ENCODE measurements around the gene BBS7.

The BBS7 gene

GRCh38 chr4:121824171-121824527, 46.1 kb downstream of the BBS7 start:
- DNase-seq, result no peak

- DNase-seq, result peak; percentile 97 to 98
Observed at GRCh38 chr4:121823505-121824170, 46.6 kb downstream of the BBS7 start, which contains the start of gene CCNA2. TSS of gene CCNA2 (minus strand) at chr4:121823883. CDS start at chr4:121823628, 255 bp downstream.

- peak; percentile 59 to 62 for DNase-seq
Observed at GRCh38 chr4:121822796-121823504, 47.3 kb downstream of the BBS7 start.

GRCh38 chr4:121822047-121822446, 48.2 kb downstream of the BBS7 start:
- DNase-seq, result no peak

GRCh38 chr4:121819216-121819965, 50.9 kb downstream of the BBS7 start:
- no peak for DNase-seq

GRCh38 chr4:121818215-121818614, 52.1 kb downstream of the BBS7 start:
- no peak for DNase-seq

GRCh38 chr4:121817701-121818100, 52.6 kb downstream of the BBS7 start:
- no peak for DNase-seq

- DNase-seq, result no peak
Observed at GRCh38 chr4:121817006-121817405, 53.3 kb downstream of the BBS7 start.

GRCh38 chr4:121814756-121815155, 55.5 kb downstream of the BBS7 start:
- no peak for DNase-seq

GRCh38 chr4:121811122-121811521, 59.2 kb downstream of the BBS7 start:
- DNase-seq, result no peak

GRCh38 chr4:121806411-121806810, 63.9 kb downstream of the BBS7 start:
- DNase-seq, result no peak

- DNase-seq, result no peak
Observed at GRCh38 chr4:121801715-121802075, 68.6 kb downstream of the BBS7 start.

- DNase-seq, result peak; percentile 97 to 99
Observed at GRCh38 chr4:121800961-121801714, 69.1 kb downstream of the BBS7 start, which contains the start of gene EXOSC9. TSS of gene EXOSC9 (plus strand) at chr4:121801323. CDS start at chr4:121801425, 102 bp downstream.

- DNase-seq, result no peak
Observed at GRCh38 chr4:121800638-121800960, 69.7 kb downstream of the BBS7 start.

GRCh38 chr4:121799867-121800501, 70.3 kb downstream of the BBS7 start:
- DNase-seq, result no peak

- DNase-seq, result no peak
Observed at GRCh38 chr4:121799208-121799823, 71.0 kb downstream of the BBS7 start.

GRCh38 chr4:121796283-121796682, 74.0 kb downstream of the BBS7 start:
- DNase-seq, result no peak

- DNase-seq, result no peak
Observed at GRCh38 chr4:121794505-121795188, 75.6 kb downstream of the BBS7 start.

- DNase-seq, result no peak
Observed at GRCh38 chr4:121792966-121793365, 77.3 kb downstream of the BBS7 start.

GRCh38 chr4:121791481-121791880, 78.8 kb downstream of the BBS7 start:
- DNase-seq, result no peak

GRCh38 chr4:121790976-121791375, 79.3 kb downstream of the BBS7 start:
- no peak for DNase-seq
